Measurements from ENCODE around the gene UNC45A.

The UNC45A gene

DNA sequence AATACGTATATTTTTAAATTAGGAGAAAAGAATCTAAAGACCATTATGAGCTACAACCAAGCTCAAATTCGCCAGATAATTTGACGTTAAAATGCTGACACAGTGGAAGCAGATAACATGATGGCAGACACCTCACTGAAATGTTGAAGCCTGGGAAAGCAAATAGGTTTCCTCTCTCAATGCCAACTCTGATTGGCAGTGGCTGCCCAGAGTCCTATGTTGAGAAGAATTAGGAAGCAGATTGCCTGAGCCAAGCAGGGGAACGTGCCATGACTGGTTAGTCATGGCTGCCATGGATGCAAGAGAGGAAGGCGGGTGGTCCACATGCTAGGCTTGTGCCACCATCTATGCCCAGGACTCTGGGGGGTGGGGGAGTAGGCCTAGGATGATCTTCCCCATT lies 3.2 kb downstream of the UNC45A start:
- in situ Hi-C loops (cut with MboI; ENCODE audit: low sequenced_read_pairs): no loop called here

DNA sequence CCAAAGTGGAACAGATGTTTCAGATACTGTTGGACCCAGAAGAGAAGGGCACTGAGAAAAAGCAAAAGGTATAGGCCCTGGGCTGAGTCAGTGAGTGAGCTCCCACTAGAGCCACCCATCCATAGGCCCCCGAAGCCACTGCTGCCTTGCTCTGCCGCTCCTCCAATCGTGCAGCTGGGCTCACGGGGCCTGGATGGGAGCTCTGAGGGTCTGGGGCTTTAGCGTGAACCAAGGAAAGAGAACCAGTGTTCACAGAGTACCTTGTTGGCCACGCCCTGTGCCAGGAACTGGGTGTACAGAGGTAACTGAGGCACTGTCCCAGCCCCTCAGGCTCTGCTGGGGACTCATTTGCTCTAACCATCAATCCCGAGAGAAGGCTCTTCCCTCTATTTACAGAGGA lies 4.7 kb downstream of the UNC45A start:
- in situ Hi-C loops (cut with MboI; ENCODE audit: low sequenced_read_pairs): no loop called here

DNA sequence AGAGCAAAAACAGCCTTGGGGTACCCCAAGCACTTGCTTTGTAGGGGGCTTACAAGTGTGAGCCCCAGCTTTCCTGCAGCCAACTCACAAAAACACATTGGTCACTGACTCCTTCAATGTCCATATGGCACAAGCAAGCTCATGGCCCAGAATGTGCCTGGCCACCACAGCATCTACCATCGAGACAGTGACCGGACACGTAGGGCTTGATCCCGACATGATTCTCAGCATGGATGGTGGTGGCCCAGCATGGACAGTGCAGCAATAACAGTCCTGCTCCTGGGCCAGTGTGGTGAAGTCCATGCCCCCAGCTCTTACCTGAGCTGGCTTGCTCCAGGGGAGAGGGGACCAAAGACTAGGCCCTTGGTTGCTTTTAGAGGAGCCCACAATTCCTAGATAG lies 6.0 kb downstream of the UNC45A start:
- in situ Hi-C loops (cut with MboI; ENCODE audit: low sequenced_read_pairs): no loop called here

DNA sequence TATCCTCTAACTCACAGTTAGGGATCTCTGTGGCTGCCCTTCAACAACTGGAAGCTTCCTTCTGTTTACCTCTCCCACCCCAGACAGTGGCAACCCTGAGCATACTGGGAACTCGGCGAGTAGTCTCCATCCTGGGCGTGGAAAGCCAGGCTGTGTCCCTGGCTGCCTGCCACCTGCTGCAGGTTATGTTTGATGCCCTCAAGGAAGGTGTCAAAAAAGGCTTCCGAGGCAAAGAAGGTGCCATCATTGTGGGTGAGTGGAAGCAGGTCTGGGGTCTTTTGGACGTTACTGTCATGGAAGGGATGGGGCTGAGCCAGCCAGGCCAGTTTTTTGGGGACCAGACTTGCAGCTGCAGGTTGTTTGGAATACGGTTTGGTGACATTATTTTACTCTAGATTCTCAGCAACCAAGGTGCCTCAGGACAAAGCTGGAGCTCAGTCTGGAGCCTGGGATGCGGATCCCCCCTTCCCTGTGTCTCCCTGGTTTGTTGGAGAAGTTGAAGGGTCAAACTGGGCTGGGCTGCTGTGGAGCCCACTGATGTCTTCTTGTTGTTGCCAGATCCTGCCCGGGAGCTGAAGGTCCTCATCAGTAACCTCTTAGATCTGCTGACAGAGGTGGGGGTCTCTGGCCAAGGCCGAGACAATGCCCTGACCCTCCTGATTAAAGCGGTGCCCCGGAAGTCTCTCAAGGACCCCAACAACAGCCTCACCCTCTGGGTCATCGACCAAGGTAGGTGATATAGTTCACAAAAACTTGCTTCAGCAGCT lies 7.5 kb downstream of the UNC45A start:
- in situ Hi-C loops (cut with MboI; ENCODE audit: low sequenced_read_pairs): no loop called here

DNA sequence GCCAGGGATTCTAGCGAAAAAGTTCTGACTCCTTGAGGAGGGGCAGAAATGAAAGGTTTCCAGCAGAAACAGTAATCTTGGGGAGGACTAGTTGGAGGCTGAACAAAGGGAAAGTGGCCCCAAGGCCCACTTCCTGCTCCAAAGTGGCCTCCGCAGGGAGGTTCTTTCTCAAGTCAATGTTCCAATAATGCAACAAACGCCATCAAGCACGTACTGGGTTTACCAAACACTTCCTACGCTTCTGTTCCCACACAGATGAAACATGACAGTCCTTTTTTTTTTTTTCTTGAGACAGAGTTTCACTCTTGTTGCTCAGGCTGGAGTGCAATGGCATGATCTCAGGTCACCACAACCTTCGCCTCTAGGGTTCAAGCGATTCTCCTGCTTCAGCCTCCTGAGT lies 10.0 kb downstream of the UNC45A start:
- in situ Hi-C loops (cut with MboI; ENCODE audit: low sequenced_read_pairs): no loop called here

DNA sequence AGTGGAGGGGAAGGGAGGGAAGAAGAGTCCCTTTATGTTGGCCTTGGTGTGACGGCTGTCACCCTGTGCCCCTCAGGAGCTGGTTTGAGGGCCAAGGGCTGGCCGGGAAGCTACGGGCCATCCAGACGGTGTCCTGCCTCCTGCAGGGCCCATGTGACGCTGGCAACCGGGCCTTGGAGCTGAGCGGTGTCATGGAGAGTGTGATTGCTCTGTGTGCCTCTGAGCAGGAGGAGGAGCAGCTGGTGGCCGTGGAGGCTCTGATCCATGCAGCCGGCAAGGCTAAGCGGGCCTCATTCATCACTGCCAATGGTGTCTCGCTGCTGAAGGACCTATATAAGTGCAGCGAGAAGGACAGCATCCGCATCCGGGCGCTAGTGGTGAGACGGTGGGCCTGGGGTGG lies 11.5 kb downstream of the UNC45A start:
- in situ Hi-C loops (cut with MboI; ENCODE audit: low sequenced_read_pairs): no loop called here

DNA sequence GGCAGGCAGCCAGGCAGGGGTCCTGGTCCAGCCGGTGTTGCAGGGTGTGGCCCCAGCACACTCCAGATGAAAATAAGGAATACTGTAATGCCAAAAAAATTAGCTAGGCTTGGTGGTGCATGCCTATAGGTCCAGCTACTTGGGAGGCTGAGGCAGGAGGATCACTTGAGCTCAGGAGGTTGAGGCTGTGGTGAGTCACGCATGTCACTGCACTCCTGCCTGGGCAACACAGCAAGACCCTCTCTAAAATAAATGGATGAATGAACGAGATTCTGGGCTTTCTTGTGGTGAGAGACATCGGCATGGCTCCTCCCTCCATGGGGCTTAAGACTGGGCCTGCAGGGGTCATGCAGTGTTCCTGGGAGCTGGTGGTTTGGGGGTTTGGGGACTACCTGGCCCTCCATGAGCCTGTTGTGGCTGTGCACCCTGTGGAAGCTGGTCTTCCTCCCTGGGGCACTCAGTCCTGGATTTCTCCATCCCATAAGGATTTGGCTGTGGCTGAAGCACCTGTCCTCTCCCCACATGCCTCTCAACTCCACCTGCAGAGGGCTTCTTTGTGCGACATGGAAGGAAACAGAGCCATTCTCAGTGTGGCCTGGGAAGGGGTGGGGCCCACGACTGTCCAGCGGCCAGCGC lies 12.0 kb downstream of the UNC45A start:
- in situ Hi-C loops (cut with MboI; ENCODE audit: low sequenced_read_pairs): no loop called here

DNA sequence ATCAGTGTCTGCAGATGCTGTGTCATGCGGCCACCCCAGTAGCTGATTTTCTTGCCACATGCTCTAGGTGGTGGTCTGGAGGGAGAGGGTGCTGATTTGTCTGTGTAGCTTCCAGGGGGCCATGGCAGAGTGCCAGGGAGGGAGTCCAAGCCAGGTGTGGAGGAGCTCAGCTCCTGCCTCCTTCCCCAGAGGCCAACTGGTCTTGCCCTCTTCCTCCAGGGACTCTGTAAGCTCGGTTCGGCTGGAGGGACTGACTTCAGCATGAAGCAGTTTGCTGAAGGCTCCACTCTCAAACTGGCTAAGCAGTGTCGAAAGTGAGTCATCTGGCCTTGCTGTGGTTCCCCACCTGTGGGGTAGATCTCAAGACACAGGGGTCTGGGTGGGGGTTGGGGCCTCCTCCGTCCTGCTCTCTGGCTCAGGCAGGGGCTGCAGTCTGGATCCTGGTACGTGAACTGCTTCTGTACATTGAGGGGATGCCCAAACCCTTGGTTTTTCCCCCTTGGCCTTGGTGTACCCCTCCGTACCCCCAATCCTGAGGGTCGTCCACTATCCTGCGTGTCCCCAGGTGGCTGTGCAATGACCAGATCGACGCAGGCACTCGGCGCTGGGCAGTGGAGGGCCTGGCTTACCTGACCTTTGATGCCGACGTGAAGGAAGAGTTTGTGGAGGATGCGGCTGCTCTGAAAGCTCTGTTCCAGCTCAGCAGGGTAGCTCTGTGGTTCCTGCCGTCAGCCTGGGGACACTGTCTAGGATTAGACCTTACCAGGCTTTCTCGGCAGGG lies 12.7 kb downstream of the UNC45A start:
- in situ Hi-C loops (cut with MboI; ENCODE audit: low sequenced_read_pairs): no loop called here

DNA sequence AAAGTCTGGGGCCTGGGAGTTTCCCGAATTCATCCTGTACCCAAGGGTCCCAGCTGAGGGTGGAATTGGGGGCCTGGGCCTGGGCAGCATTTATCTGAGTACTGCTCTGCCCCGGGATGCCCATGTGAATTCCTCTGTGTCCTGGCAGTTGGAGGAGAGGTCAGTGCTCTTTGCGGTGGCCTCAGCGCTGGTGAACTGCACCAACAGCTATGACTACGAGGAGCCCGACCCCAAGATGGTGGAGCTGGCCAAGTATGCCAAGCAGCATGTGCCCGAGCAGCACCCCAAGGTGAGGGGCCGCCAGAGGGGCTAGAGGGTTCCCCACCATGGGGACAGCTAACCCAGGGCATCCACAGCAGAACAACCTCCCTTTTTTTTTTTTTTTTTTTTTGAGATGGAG lies 13.4 kb downstream of the UNC45A start:
- in situ Hi-C loops (cut with MboI; ENCODE audit: low sequenced_read_pairs): no loop called here

DNA sequence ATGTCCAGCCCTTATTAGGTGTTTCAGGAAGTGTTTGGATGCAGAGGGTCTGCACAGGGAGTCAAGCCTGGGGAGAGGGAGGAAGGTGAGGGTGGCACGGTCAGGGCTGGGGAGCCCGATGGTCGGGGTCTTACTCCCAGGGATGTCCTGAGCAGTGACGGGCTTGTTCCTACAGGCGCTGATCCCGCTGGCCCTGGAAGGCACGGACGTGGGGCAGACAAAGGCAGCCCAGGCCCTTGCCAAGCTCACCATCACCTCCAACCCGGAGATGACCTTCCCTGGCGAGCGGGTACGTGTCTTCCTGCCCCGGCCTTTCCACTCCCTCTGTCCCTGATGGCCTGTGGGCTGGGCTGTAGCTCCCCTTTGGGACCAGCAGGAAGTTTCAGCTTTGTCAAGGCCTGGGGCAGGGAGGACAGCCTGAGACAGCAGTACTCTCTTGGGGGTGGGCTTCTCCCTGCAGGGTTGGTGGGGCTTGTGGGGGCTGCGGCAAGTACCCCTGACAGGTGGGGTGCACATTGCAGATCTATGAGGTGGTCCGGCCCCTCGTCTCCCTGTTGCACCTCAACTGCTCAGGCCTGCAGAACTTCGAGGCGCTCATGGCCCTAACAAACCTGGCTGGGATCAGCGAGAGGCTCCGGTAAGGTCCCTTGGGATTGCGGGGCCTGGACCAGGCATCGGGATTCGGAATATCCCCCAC lies 15.0 kb downstream of the UNC45A start:
- in situ Hi-C loops (cut with MboI; ENCODE audit: low sequenced_read_pairs): no loop called here

DNA sequence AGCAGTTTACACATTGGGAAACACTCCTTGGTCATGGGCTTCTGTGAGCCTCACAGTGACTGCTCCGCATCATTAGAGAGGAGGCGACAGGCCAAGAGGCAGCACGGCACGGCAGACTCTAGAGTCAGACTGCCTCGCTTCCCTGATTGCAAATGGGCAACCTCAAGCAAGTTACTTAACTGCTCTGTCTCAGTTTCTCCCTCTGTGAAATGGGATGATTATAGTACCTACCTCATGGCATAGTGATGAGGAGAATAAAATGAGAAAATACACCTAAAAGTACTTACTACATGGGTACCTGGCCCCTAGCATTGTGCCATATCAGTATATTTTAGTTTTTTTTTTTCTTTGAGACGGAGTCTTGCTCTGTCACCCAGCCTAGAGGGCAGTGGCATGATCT lies 15.6 kb downstream of the UNC45A start:
- in situ Hi-C loops (cut with MboI; ENCODE audit: low sequenced_read_pairs): no loop called here

DNA sequence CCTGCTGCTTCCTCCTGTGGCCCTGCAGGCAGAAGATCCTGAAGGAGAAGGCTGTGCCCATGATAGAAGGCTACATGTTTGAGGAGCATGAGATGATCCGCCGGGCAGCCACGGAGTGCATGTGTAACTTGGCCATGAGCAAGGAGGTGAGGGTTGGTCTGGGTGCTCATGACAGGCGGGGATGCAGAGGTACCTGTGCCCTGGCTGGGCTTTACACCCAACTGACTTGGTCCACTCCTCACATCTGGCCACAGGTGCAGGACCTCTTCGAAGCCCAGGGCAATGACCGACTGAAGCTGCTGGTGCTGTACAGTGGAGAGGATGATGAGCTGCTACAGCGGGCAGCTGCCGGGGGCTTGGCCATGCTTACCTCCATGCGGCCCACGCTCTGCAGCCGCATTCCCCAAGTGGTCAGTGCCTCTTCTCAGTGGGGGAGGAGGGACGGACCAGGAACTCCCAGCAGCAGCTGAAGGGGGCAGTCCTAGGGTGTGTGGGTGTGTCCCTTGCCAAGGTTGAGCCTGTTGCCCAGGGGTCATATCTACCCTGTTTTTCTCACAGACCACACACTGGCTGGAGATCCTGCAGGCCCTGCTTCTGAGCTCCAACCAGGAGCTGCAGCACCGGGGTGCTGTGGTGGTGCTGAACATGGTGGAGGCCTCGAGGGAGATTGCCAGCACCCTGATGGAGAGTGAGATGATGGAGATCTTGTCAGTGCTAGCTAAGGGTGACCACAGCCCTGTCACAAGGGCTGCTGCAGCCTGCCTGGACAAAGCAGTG lies 18.0 kb downstream of the UNC45A start:
- in situ Hi-C loops (cut with MboI; ENCODE audit: low sequenced_read_pairs): no loop called here

DNA sequence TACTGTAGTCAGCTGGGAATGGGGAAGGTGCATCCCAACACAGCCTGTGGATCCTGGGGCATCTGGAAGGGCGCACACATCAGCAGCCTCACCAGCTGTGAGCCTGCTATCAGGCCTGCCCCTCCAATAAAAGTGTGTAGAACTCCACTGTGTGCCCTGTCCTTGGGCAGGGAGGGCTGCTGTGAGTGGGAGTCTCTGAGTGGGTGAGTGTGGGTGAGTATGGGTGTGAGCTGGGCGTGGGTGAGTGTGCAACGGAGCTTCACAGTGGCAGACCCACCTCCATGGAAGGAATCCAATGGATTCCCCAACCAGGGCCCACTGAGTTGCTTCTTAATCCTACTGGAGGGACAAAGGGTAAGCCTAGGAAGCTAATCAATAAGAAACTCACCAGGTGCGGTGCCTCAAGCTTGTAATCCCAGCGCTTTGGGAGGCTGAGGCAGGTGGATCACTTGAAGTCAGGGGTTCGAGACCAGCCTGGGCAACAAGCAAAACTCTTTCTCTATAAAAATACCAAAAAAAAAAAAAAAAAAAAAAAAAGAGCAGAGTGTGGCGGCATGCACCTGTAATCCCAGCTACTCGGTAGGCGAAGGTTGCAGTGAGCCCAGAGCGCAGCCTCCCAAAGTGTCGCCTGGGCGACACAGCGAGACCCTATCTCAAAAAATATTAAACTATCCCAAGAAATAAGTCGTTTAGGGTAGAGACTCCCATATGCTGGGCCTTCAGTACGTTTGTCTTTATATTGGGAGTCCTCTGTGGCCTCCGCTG lies 19.0 kb downstream of the UNC45A start:
- in situ Hi-C loops (cut with MboI; ENCODE audit: low sequenced_read_pairs): no loop called here

DNA sequence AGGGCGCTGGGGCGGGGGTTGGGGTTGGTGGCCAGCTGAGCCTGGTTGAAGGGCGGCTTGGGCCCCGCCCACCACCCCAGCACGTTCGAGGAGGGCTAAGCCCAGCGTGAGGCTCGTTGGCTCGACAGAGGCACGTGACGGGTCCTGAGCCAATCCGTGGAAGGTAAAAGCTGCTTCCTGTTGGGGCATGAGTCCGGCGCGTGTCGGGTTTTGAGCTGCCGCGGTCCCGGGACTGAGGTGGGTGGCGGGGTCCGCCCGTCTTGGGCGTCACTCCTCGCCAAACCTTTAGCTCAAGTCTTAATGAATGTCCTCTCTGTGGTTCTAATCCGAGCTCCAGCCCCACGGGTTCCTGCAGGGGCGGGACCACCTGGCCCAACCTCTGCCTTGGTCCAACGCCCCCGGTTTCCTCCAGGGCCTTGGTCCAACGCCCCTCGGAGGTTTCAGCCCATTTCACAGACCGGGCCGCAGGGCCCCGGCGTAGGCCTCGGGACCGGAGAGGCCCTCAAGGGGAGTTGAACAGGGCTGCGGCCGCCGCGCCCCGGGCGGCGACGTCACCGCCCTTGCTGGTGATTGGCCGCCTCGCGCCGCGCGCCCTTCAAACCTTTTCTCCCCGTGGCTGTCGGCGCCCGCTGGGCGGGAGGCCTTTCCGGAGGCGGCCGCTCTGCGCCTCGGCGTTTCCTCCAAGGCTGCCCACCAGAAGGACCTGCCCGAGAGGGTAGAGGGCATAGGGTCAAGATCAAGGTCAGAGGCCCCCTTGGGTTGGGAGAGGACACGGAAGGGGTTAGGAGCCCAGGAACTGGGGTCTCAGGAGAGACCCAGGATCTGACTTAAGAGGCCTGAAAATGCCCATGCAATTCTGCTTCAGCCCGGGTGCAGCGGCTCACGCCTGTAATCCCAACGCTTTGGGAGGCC lies 19.9 kb downstream of the UNC45A start, which contains the start of gene RCCD1:
Gene RCCD1, plus strand, starts transcription at position 173 of the 912 bp plus-strand sequence. CDS start 1,851 bp downstream, outside the sequence.
- in situ Hi-C loops (cut with MboI; ENCODE audit: low sequenced_read_pairs): no loop called here

DNA sequence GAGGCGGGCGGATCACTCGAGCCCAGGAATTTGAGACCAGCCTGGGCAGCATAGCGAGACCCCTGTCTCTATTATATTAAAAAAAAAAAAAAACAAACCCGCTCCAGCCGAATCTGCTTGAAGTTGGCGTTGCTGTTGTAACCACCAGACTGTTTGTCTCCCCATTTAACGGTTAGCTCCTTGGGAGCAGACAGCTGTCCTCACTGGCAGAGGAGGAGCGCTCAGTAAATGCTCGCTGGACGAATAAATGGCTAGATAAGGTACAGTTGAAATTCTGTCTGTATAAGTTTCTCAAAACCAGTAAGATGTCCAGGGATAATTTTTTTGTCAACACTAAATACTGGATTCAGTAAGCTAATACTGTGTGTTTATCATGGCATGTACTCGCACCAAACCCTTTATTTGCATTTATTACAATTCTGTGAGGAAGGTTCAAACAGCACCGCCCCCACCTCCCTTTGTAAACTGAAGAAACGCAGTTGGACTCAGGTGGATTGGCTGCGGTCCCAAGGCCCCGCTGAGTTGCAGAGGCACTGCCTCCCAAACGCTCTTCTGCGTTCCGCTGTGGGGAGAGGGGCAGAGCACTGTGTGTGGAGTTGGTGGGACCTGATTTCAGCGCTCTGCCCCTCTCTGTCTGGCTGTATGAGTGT lies 20.7 kb downstream of the UNC45A start:
- in situ Hi-C loops (cut with MboI; ENCODE audit: low sequenced_read_pairs): no loop called here

DNA sequence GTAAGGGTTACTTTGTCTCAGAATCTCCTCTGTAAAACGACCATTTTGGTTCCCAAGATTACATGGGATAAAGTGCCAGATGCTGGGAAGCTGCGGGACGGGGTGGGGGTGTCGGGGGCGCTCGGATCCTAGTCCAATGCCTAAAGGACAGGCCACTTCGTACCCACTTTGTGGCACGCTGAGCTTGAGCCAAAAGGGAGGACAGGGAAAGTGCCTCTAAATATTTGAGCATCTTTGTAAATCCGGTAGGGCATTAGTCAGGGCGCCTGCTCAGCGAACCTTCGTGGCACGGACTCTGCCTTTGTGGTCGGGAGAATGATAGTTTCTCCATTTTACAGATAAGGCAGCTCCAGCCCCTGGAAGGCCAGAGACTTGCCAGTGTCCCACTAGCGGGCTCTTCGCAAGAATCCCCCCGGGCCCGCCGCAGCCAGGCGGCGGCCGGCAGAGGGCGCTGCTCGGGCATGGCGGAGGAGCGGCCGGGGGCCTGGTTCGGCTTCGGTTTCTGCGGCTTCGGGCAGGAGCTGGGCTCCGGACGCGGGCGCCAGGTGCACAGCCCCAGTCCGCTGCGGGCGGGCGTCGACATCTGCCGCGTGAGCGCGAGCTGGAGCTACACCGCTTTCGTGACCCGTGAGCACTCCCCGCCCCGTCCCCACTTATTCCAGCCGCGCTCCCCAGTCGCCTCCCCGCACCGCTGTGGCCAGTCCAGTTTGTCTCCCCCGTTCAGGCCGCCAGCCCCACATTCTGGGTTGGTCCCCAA lies 21.4 kb downstream of the UNC45A start:
- in situ Hi-C loops (cut with MboI; ENCODE audit: low sequenced_read_pairs): no loop called here

DNA sequence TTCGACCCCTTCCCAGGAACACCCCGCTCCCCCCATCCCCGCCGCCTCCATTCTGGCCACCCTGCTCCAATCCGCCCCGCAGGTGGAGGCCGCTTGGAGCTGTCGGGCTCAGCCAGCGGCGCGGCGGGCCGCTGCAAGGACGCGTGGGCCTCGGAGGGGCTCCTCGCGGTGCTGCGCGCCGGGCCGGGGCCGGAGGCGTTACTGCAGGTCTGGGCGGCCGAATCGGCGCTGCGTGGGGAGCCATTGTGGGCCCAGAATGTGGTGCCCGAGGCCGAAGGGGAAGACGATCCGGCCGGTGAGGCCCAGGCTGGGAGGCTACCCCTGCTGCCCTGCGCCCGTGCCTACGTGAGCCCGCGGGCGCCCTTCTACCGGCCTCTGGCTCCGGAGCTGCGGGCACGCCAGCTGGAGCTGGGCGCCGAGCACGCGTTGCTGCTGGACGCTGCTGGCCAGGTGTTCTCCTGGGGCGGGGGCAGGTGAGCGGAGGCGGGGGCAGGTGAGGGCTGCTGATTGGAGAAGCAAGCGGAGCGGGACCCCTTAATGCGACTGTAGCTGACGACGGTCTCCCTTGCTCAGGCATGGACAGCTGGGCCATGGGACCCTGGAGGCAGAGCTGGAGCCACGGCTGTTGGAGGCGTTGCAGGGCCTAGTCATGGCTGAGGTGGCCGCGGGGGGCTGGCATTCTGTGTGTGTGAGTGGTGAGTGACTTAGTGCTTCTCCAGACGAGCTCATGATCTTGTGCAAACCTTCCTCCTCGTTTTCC lies 22.1 kb downstream of the UNC45A start:
- in situ Hi-C loops (cut with MboI; ENCODE audit: low sequenced_read_pairs): no loop called here

All from HL-60/S4 treated with phorbol 12-myristate 13-acetate at 8.2 ng/mL for 4 days and 3 days (cell line).